Measurements from ENCODE around the gene DNAAF3. TPM values are rescaled to one million over a fixed set of nuclear protein-coding genes. Genes with fewer than 3 reads are reported as not detected.

The DNAAF3 gene
- polyA plus RNA-seq, 1 of the 3 experiments (the other 2 are of a cell fraction): 2.4 TPM

- POLR2A ChIA-PET: no interaction called here
- Histone ChIP-seq H3K27ac (ENCODE audit: low read depth in 2 of 2, low read length in 1 of 2) (no peak overlapping the region), H3K4me1 (ENCODE audit: control insufficient read depth in 1 of 2, insufficient read depth in 2 of 2, low read depth in 1 of 2, low read length in 1 of 2) (peaks cover 9 to 22% of the 10 kb centered on the region in 2 experiments; a peak in 3 of 4 replicates), H3K9ac (no peak overlapping the region), H3K9me2 (no peaks in the 10 kb centered on the region), H2AFZ (ENCODE audit: low read depth) (no peak overlapping the region), H3K27me3 (ENCODE audit: insufficient read depth) (peaks cover 13% of the 10 kb centered on the region), H3K4me3 (ENCODE audit: low read depth in 2 of 2, low read length in 1 of 2) (no peak overlapping the region), H3K9me3 (no peaks in the 10 kb centered on the region), H3K4me2 (no peak overlapping the region), H4K20me1 (ENCODE audit: insufficient read depth) (peaks cover 26% of the 10 kb centered on the region), H3K36me3 (replicated peaks in 1 of 2; ENCODE audit: control insufficient read depth in 1 of 2, insufficient read depth in 2 of 2, low read length in 1 of 2) (no peaks in the 10 kb centered on the region), H3K79me2 (ENCODE audit: insufficient read depth) (peaks cover 31% of the 10 kb centered on the region), H3F3A (replicated peaks; ENCODE audit: insufficient read depth) (peaks cover 5% of the 10 kb centered on the region)
- CTCF ChIA-PET: interaction anchor here (2.1 to 6.2 kb wide), 4 partner anchors 14 to 41 kb away, joined by 8 to 38 read pairs (median 8); no protein-coding TSS in a partner anchor
- 96% methylated on average over 14 of the region's 14 CpGs for WGBS (ENCODE audit: low lambda C conversion rate)
- DNase-seq: no peak
- TF ChIP-seq CHD2 (IDR thresholded peaks at IDR 0.05; ENCODE audit: low read length, partially characterized antibody) (no peak), EZH2phosphoT487 (IDR thresholded peaks at IDR 0.05; ENCODE audit: borderline replicate concordance, low read depth) (no peak), TCF12 (IDR thresholded peaks at IDR 0.05) (no peak)
Measured at GRCh38 chr19:55119053-55119452, 47.4 kb downstream of the DNAAF3 start.

DNA sequence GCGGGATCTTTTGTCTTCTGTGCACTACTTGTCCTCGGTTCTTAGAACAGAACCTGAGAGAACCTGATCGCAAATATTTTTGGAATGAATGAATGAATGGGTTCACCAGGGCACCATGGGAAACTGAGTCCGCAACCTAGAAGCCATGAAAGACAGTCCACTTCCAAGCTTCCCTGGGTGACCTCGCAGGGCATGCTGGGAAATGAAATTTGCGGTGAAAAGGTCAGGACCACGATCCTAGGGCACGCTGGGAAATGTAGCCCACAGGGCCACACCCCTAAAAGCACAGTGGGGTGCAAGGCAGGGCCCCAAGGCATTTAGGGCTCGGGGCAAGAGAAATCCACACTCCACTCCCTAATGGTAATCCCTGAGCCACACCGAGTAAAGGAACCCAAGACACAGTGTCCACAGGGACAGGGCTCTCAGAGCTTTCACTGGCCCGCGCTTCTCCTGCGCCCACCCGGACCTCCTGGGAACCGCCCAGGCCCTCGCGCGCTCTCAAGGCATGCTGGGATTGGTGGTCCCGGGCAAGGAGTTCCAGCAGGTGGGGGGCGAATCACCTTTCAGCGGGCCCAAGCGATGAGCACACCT is 47.9 kb downstream of the DNAAF3 start:
- H3K4me2 ChIP-seq: peak overlapping the region; percentile 81
- CTCF ChIA-PET: interaction anchor here (2.1 to 6.2 kb wide), 4 partner anchors 15 to 42 kb away, joined by 8 to 38 read pairs (median 8); no protein-coding TSS in a partner anchor
- H3F3A ChIP-seq (replicated peaks; ENCODE audit: insufficient read depth): peaks cover 5% of the 10 kb centered on the region
- POLR2A ChIA-PET: no interaction called here
- H3K36me3 ChIP-seq (replicated peaks in 1 of 2; ENCODE audit: control insufficient read depth in 1 of 2, insufficient read depth in 2 of 2, low read length in 1 of 2): no peaks in the 10 kb centered on the region
- H3K4me1 ChIP-seq (ENCODE audit: control insufficient read depth in 1 of 2, insufficient read depth in 2 of 2, low read depth in 1 of 2, low read length in 1 of 2): peaks cover 9 to 26% of the 10 kb centered on the region in 2 experiments; a peak in 3 of 4 replicates
- WGBS (ENCODE audit: low lambda C conversion rate): 79% methylated on average over 14 of the region's 22 CpGs
- H3K4me3 ChIP-seq (ENCODE audit: low read depth in 2 of 2, low read length in 1 of 2): peak overlapping the region; percentile 63 to 64
- DNase-seq: no peak
- no peaks in the 10 kb centered on the region for H3K9me2 ChIP-seq
- TF ChIP-seq RCOR1 (IDR thresholded peaks at IDR 0.05; ENCODE audit: low read length) (no peak), GABPA (IDR thresholded peaks at IDR 0.05; ENCODE audit: low read depth) (no peak), MEF2A (IDR thresholded peaks at IDR 0.05; ENCODE audit: borderline replicate concordance, low read depth) (no peak), EZH2phosphoT487 (IDR thresholded peaks at IDR 0.05; ENCODE audit: borderline replicate concordance, low read depth) (no peak), PBX3 (IDR thresholded peaks at IDR 0.05) (no peak)
- H3K27ac ChIP-seq (ENCODE audit: low read depth in 2 of 2, low read length in 1 of 2): no peak overlapping the region
- H2AFZ ChIP-seq (ENCODE audit: low read depth): peak overlapping the region; percentile 96
- no peaks in the 10 kb centered on the region for H3K9me3 ChIP-seq
- H4K20me1 ChIP-seq (ENCODE audit: insufficient read depth): peaks cover 32% of the 10 kb centered on the region
- peak overlapping the region; percentile 58; the same call in 1 of the 2 replicates for H3K9ac ChIP-seq
- H3K27me3 ChIP-seq (ENCODE audit: insufficient read depth): peaks cover 7% of the 10 kb centered on the region
- peaks cover 36% of the 10 kb centered on the region for H3K79me2 ChIP-seq (ENCODE audit: insufficient read depth)

GRCh38 chr19:55117663-55118391 is 48.6 kb downstream of the DNAAF3 start:
- Histone ChIP-seq H3K79me2 (ENCODE audit: insufficient read depth) (peaks cover 43% of the 10 kb centered on the region), H3K36me3 (replicated peaks in 1 of 2; ENCODE audit: control insufficient read depth in 1 of 2, insufficient read depth in 2 of 2, low read length in 1 of 2) (no peaks in the 10 kb centered on the region), H3K4me1 (ENCODE audit: control insufficient read depth in 1 of 2, insufficient read depth in 2 of 2, low read depth in 1 of 2, low read length in 1 of 2) (peaks cover 9 to 27% of the 10 kb centered on the region in 2 experiments; a peak in 3 of 4 replicates), H4K20me1 (ENCODE audit: insufficient read depth) (peaks cover 39% of the 10 kb centered on the region), H3F3A (replicated peaks; ENCODE audit: insufficient read depth) (peaks cover 5% of the 10 kb centered on the region), H3K9me2 (no peaks in the 10 kb centered on the region), H2AFZ (ENCODE audit: low read depth) (peak overlapping the region; percentile 96), H3K27ac (ENCODE audit: low read depth in 2 of 2, low read length in 1 of 2) (peak overlapping the region; percentile 35 to 82; a peak in 3 of 4 replicates), H3K9ac (peak overlapping the region; percentile 58), H3K4me3 (ENCODE audit: low read depth in 2 of 2, low read length in 1 of 2) (peak overlapping the region; percentile 63 to 67), H3K27me3 (ENCODE audit: insufficient read depth) (peaks cover under 1% of the 10 kb centered on the region; the same call in 1 of the 2 replicates), H3K4me2 (peak overlapping the region; percentile 81), H3K9me3 (no peaks in the 10 kb centered on the region)
- 14% methylated on average over 25 of the region's 44 CpGs for WGBS (ENCODE audit: low lambda C conversion rate)
- DNase-seq: peak; percentile 99
- POLR2A ChIA-PET: interaction anchor here (0.6 kb wide), 1 partner anchor 200 kb away, joined by 3 read pairs; no protein-coding TSS in a partner anchor
- CTCF ChIA-PET: interaction anchor here (2.1 to 6.2 kb wide), 4 partner anchors 15 to 43 kb away, joined by 8 to 38 read pairs (median 8); no protein-coding TSS in a partner anchor
- TF ChIP-seq RXRA (IDR thresholded peaks at IDR 0.05; ENCODE audit: borderline replicate concordance, low read depth) (no peak), TCF12 (IDR thresholded peaks at IDR 0.05) (peak; percentile 32), YY1 (IDR thresholded peaks at IDR 0.05; ENCODE audit: low read depth) (peak; percentile 67; the same call in 1 of the 2 replicates), RFX5 (IDR thresholded peaks at IDR 0.05; ENCODE audit: low read length) (no peak), SIN3A (IDR thresholded peaks at IDR 0.05; ENCODE audit: borderline replicate concordance, low read depth, low read length) (peak; percentile 80; the same call in 1 of the 2 replicates), EP300 (IDR thresholded peaks at IDR 0.05; ENCODE audit: borderline replicate concordance in 1 of 2, low read depth in 1 of 2, low read length in 1 of 2) (no peak; a peak in 1 of 4 replicates), JUND (IDR thresholded peaks at IDR 0.05) (no peak), TEAD4 (IDR thresholded peaks at IDR 0.05; ENCODE audit: borderline replicate concordance, insufficient read depth) (no peak)
- TF ChIP-seq, protein P1, sequence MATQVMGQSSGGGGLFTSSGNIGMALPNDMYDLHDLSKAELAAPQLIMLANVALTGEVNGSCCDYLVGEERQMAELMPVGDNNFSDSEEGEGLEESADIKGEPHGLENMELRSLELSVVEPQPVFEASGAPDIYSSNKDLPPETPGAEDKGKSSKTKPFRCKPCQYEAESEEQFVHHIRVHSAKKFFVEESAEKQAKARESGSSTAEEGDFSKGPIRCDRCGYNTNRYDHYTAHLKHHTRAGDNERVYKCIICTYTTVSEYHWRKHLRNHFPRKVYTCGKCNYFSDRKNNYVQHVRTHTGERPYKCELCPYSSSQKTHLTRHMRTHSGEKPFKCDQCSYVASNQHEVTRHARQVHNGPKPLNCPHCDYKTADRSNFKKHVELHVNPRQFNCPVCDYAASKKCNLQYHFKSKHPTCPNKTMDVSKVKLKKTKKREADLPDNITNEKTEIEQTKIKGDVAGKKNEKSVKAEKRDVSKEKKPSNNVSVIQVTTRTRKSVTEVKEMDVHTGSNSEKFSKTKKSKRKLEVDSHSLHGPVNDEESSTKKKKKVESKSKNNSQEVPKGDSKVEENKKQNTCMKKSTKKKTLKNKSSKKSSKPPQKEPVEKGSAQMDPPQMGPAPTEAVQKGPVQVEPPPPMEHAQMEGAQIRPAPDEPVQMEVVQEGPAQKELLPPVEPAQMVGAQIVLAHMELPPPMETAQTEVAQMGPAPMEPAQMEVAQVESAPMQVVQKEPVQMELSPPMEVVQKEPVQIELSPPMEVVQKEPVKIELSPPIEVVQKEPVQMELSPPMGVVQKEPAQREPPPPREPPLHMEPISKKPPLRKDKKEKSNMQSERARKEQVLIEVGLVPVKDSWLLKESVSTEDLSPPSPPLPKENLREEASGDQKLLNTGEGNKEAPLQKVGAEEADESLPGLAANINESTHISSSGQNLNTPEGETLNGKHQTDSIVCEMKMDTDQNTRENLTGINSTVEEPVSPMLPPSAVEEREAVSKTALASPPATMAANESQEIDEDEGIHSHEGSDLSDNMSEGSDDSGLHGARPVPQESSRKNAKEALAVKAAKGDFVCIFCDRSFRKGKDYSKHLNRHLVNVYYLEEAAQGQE (IDR thresholded peaks at IDR 0.05; ENCODE audit: low read depth, low read length): no peak
